Measurements from ENCODE around the gene PLEKHH3. TPM values are rescaled to one million over a fixed set of nuclear protein-coding genes. Genes with fewer than 3 reads are reported as not detected.

Gene PLEKHH3
- total RNA-seq, 2 donors from 2014 or later: 13.7 to 24.3 TPM

DNA sequence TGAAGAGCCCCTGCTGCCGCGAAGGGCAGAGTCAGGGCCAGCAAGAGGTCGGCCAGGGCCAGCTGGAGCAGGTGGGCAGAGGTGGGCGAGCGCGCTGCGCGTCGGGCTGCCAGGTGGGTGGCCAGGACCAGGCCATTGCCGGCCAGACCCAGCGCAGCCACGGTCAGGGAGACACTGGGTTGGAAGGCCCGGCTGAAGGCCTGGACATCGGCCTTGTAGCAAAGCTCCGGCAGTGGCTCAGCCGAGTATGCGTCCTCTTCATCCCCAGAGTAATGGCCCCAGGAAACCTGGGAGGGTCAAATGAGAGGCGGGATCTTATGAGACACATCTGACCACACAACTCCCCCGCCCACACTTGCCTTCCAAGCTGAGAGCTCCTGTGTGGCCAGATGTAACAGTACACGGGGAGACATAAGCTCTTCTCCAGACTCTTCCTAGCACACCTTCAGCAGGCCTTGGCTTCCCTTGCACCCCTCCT lies 3.6 kb upstream of the PLEKHH3 start:
- H3K27ac Mint-ChIP-seq: no peak overlapping the region
- peaks cover 25% of the 10 kb centered on the region for H3K4me1 Mint-ChIP-seq
- H3K9me3 Mint-ChIP-seq: no peaks in the 10 kb centered on the region
- H3K4me3 Mint-ChIP-seq: peak overlapping the region; percentile 75
- no peaks in the 10 kb centered on the region for H3K36me3 ChIP-seq (ENCODE audit: control insufficient read depth, insufficient read depth, low read length)
- peaks cover 62% of the 10 kb centered on the region for H3K27me3 Mint-ChIP-seq (ENCODE audit: insufficient read depth)
- TF ChIP-seq, protein P1, sequence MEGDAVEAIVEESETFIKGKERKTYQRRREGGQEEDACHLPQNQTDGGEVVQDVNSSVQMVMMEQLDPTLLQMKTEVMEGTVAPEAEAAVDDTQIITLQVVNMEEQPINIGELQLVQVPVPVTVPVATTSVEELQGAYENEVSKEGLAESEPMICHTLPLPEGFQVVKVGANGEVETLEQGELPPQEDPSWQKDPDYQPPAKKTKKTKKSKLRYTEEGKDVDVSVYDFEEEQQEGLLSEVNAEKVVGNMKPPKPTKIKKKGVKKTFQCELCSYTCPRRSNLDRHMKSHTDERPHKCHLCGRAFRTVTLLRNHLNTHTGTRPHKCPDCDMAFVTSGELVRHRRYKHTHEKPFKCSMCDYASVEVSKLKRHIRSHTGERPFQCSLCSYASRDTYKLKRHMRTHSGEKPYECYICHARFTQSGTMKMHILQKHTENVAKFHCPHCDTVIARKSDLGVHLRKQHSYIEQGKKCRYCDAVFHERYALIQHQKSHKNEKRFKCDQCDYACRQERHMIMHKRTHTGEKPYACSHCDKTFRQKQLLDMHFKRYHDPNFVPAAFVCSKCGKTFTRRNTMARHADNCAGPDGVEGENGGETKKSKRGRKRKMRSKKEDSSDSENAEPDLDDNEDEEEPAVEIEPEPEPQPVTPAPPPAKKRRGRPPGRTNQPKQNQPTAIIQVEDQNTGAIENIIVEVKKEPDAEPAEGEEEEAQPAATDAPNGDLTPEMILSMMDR (conservative IDR thresholded peaks at IDR 0.05): no peak
- 92 to 98% methylated on average over 12 to 20 of the region's 20 CpGs for WGBS, 2 experiments (ENCODE audit: insufficient coverage in 1 of 2, insufficient read length in 1 of 2)
- no peaks in the 10 kb centered on the region for H3K9me3 ChIP-seq (ENCODE audit: control insufficient read depth, low read length)
- H3K27me3 ChIP-seq (ENCODE audit: control insufficient read depth, insufficient read depth, low read length, poor library complexity, severe bottlenecking): peaks cover 30% of the 10 kb centered on the region
- H3K36me3 Mint-ChIP-seq (ENCODE audit: low read depth): peaks cover 5% of the 10 kb centered on the region
- H3K4me3 ChIP-seq (ENCODE audit: low read length): no peak overlapping the region
- DNase-seq: no peak
- peak overlapping the region; percentile 92 for H3K27ac ChIP-seq (ENCODE audit: low read depth, low read length)
- peaks cover 5% of the 10 kb centered on the region for H3K4me1 ChIP-seq (ENCODE audit: control insufficient read depth, insufficient read depth, low read length)
- H3K9ac ChIP-seq (ENCODE audit: extremely low read depth, low read length, poor library complexity, severe bottlenecking): no peak overlapping the region

DNA sequence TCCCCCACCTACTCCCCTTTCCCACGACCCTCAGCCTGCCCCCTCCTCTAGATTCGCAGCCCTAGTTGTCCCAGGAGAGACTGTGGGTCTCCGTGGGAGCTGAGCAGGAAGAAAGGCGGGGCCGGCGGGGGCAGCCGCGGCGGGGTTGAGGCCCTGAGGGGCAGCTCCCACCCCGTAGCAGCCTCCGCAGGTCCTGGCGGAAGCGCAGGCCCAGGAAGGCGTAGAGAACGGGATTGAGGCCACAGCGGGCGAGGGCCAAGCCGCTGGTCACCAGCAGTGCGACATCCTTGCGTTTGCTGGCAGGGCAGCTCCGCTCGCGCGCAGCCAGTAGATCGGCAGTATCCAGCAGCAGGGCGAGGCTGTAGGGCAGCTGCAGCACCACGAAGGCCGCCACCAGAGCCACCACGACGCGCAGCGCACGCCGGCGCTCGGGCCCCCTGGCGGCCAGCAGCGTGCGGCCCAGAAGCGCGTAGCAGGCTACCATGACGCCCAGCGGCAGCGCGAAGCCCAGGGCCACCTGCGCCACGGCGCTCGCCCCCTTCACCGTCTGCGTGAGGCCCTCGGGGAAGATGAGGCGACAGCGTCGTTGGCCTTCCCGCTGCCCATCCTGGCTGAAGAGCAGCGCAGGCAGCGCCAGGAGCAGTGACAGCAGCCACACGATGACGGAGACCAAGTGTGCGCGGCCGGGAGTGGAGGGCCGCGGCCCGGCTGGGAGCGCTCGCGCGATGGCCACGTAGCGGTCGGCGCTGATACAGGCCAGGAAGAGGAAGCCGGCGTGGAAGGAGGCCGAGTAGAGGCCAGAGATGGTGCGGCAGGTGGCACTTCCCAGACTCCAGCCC lies 2.9 kb upstream of the PLEKHH3 start:
- TF ChIP-seq, protein P1 (conservative IDR thresholded peaks at IDR 0.05): peak; percentile 98
- peaks cover 3% of the 10 kb centered on the region for H3K36me3 Mint-ChIP-seq (ENCODE audit: low read depth)
- H3K4me3 ChIP-seq (ENCODE audit: low read length): no peak overlapping the region
- DNase-seq: peak; percentile 97
- no peaks in the 10 kb centered on the region for H3K36me3 ChIP-seq (ENCODE audit: control insufficient read depth, insufficient read depth, low read length)
- peak overlapping the region; percentile 88 for H3K27ac Mint-ChIP-seq
- peaks cover 37% of the 10 kb centered on the region for H3K27me3 ChIP-seq (ENCODE audit: control insufficient read depth, insufficient read depth, low read length, poor library complexity, severe bottlenecking)
- H3K9me3 ChIP-seq (ENCODE audit: control insufficient read depth, low read length): no peaks in the 10 kb centered on the region
- peak overlapping the region; percentile 92 for H3K27ac ChIP-seq (ENCODE audit: low read depth, low read length)
- WGBS, 2 experiments (ENCODE audit: insufficient coverage in 1 of 2, insufficient read length in 1 of 2): 24 to 31% methylated on average over 36 to 78 of the region's 78 CpGs
- no peaks in the 10 kb centered on the region for H3K9me3 Mint-ChIP-seq
- H3K4me1 ChIP-seq (ENCODE audit: control insufficient read depth, insufficient read depth, low read length): peaks cover 10% of the 10 kb centered on the region
- peaks cover 62% of the 10 kb centered on the region for H3K27me3 Mint-ChIP-seq (ENCODE audit: insufficient read depth)
- H3K9ac ChIP-seq (ENCODE audit: extremely low read depth, low read length, poor library complexity, severe bottlenecking): no peak overlapping the region
- peaks cover 27% of the 10 kb centered on the region for H3K4me1 Mint-ChIP-seq
- peak overlapping the region; percentile 75 for H3K4me3 Mint-ChIP-seq

DNA sequence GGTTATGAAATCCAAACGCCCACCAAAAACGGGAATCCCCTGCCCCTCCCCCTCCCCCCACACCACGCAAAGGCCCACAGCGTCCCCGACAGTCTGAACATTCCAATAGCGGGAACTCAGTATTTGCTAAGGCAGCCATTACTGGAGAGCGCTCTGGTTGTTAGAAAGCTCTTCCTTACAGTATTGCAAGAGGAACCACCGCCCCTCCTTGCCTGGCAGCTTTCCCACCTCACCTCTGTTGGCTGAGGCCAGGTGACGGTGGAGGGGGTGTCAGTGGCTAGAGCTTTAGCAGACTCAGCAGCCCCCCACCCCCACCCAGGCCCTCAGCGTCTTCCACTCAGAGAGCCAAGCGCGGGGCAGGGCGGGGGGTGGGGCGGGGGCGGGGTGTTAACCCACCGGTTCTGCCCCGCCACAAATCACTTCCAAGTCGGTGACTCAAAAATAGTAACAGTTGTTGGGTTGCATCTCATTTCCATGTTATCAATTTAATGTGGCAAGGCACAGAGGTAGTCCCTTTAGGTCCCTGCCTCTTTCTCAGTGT lies 2.2 kb upstream of the PLEKHH3 start:
- Histone ChIP-seq H3K4me3 (ENCODE audit: low read length) (peak overlapping the region; percentile 80), H3K9ac (ENCODE audit: extremely low read depth, low read length, poor library complexity, severe bottlenecking) (peak overlapping the region; percentile 56)

More for the DNA sequence above, 2.2 kb upstream of the PLEKHH3 start:
- H3K27me3 Mint-ChIP-seq (ENCODE audit: insufficient read depth): peaks cover 62% of the 10 kb centered on the region
- H3K27ac ChIP-seq (ENCODE audit: low read depth, low read length): peak overlapping the region; percentile 94
- TF ChIP-seq, protein P1 (conservative IDR thresholded peaks at IDR 0.05): no peak
- H3K4me3 Mint-ChIP-seq: peak overlapping the region; percentile 75
- H3K36me3 ChIP-seq (ENCODE audit: control insufficient read depth, insufficient read depth, low read length): no peaks in the 10 kb centered on the region
- H3K27ac Mint-ChIP-seq: peak overlapping the region; percentile 96
- 18 to 30% methylated on average over 2 to 18 of the region's 18 CpGs for WGBS, 2 experiments (ENCODE audit: insufficient coverage in 1 of 2, insufficient read length in 1 of 2)
- no peaks in the 10 kb centered on the region for H3K9me3 Mint-ChIP-seq
- DNase-seq: peak; percentile 88
- H3K27me3 ChIP-seq (ENCODE audit: control insufficient read depth, insufficient read depth, low read length, poor library complexity, severe bottlenecking): peaks cover 39% of the 10 kb centered on the region
- H3K36me3 Mint-ChIP-seq (ENCODE audit: low read depth): no peaks in the 10 kb centered on the region
- H3K9me3 ChIP-seq (ENCODE audit: control insufficient read depth, low read length): no peaks in the 10 kb centered on the region
- peaks cover 34% of the 10 kb centered on the region for H3K4me1 Mint-ChIP-seq
- peaks cover 12% of the 10 kb centered on the region for H3K4me1 ChIP-seq (ENCODE audit: control insufficient read depth, insufficient read depth, low read length)

Measured in endodermal cell (in vitro differentiated cells).